ENCODE results near the gene RERG. TPM values are rescaled to one million over a fixed set of nuclear protein-coding genes. Genes with fewer than 3 reads are reported as not detected.

RERG gene
- total RNA-seq, 1 donor from 2014 or later, result 24.2 TPM

DNA sequence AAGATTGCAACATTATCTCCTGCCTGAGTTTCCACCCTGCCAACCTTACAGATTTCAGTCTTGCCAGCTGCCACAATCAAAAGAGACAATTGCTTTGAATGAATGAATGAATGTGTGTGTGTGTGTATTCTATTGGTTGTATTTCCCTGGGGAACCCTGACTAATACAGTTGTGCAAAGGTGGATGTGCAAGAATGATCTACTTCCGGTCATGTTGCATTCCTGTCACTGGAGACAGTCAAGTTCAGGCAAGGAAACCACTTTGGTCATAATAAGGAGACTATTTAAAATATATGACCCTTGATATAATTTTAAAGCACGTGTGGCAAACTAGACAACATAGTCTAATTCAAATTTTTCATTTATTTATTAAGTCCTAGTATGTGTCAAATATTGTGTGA, 13.1 kb downstream of the RERG start:
- Mint-ChIP-seq H3K36me3 (peaks cover 57% of the 10 kb centered on the region), H3K27ac (no peak overlapping the region), H3K4me3 (no peak overlapping the region), H3K4me1 (ENCODE audit: unreplicated experiment) (peaks cover 3% of the 10 kb centered on the region), H3K27me3 (no peaks in the 10 kb centered on the region), H3K9me3 (peaks cover 3% of the 10 kb centered on the region)
- no peak for DNase-seq (ENCODE audit: extremely low spot score, unreplicated experiment)
- TF ChIP-seq, protein P1, sequence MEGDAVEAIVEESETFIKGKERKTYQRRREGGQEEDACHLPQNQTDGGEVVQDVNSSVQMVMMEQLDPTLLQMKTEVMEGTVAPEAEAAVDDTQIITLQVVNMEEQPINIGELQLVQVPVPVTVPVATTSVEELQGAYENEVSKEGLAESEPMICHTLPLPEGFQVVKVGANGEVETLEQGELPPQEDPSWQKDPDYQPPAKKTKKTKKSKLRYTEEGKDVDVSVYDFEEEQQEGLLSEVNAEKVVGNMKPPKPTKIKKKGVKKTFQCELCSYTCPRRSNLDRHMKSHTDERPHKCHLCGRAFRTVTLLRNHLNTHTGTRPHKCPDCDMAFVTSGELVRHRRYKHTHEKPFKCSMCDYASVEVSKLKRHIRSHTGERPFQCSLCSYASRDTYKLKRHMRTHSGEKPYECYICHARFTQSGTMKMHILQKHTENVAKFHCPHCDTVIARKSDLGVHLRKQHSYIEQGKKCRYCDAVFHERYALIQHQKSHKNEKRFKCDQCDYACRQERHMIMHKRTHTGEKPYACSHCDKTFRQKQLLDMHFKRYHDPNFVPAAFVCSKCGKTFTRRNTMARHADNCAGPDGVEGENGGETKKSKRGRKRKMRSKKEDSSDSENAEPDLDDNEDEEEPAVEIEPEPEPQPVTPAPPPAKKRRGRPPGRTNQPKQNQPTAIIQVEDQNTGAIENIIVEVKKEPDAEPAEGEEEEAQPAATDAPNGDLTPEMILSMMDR (conservative IDR thresholded peaks at IDR 0.05), result peak; percentile 60

DNA sequence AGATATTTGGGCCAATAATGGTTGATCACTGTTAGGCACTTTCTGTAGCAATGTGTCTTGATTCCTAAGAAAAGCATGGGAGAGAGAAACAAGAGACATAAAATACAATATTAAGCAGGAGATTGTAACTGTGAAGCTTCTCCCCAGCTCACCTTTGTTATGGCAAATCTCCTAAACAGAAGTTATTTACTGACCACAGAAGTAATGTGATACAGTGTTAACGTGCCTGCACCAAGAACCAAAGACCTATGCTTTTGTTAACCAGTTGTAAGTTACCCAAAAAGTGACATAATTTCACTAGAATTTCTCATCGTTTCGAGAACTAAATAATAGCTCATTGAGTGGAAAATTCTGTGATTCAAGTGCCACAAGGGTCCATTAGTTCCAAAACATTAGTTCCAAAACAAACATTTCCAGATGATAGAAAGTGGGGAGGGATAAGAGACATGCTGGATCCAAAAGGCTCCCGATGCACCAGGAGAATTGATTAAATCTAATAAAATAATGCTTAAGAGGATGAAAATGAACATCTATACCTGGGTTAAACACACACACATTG, 14.3 kb downstream of the RERG start:
- no peaks in the 10 kb centered on the region for H3K4me1 Mint-ChIP-seq (ENCODE audit: unreplicated experiment)
- no peaks in the 10 kb centered on the region for H3K27me3 Mint-ChIP-seq
- H3K4me3 Mint-ChIP-seq, result no peak overlapping the region
- H3K27ac Mint-ChIP-seq, result no peak overlapping the region
- TF ChIP-seq, protein P1 (conservative IDR thresholded peaks at IDR 0.05), result no peak
- H3K9me3 Mint-ChIP-seq, result peaks cover 8% of the 10 kb centered on the region
- H3K36me3 Mint-ChIP-seq, result peaks cover 66% of the 10 kb centered on the region
- no peak for DNase-seq (ENCODE audit: extremely low spot score, unreplicated experiment)

DNA sequence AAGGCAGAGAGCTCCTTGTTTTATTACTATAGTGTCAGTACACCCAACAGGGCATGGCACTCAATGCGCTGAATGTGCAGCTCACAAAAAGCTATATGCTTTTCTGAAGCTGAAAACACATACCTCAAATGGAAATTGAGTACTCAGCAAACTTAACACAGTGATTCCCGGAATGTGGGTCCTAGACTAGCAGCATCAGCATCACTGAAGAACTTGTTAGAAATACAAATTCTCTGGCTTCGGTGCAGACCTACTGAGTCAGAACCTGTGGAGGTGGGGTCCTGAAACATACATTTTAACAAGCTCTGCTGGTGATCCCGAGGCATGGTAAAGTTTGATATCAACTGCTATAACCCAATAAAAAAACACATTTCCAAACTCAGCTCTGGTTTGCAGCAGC, 14.9 kb downstream of the RERG start:
- TF ChIP-seq, protein P1 (conservative IDR thresholded peaks at IDR 0.05), result no peak
- Mint-ChIP-seq H3K4me3 (no peak overlapping the region), H3K4me1 (ENCODE audit: unreplicated experiment) (no peaks in the 10 kb centered on the region), H3K9me3 (peaks cover 8% of the 10 kb centered on the region), H3K27me3 (no peaks in the 10 kb centered on the region), H3K36me3 (peaks cover 64% of the 10 kb centered on the region), H3K27ac (no peak overlapping the region)
- no peak for DNase-seq (ENCODE audit: extremely low spot score, unreplicated experiment)

DNA sequence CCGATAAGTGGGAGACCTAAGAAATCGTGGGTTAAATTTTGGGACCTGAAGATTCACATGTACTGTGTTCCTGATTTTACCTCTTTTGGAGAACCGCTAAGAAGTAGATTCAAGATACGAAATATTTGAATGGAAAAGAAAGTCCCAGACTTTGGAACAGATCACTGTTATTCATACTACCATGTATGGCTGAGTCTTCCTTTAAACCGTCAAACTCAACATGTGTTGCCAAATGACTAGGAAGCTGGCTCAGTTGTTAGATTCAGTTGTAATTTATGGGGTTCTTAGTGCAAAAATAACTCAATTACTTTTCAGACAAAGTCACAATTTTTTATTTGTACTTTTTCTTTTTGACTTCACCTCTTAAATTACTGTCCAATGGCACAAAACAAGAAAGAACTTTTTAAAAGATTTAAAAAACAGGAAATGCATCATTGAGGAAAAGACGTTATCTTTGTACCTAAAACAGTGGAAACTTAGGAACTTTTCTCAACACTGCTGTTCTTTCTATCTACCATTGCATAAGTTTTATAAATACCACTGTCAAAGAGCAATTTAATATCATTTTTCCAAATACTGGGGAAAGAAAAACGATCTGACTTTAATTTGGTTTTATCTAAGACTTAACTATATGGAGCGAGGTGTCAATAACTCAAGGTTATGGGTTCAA, 15.7 kb downstream of the RERG start:
- Mint-ChIP-seq H3K9me3 (peaks cover 8% of the 10 kb centered on the region), H3K4me1 (ENCODE audit: unreplicated experiment) (no peaks in the 10 kb centered on the region), H3K27me3 (no peaks in the 10 kb centered on the region), H3K36me3 (peaks cover 62% of the 10 kb centered on the region), H3K27ac (no peak overlapping the region), H3K4me3 (no peak overlapping the region)
- TF ChIP-seq, protein P1 (conservative IDR thresholded peaks at IDR 0.05), result no peak
- no peak for DNase-seq (ENCODE audit: extremely low spot score, unreplicated experiment)

GRCh38 chr12:15201456-15201855, 19.8 kb downstream of the RERG start:
- Mint-ChIP-seq H3K4me1 (ENCODE audit: unreplicated experiment) (no peaks in the 10 kb centered on the region), H3K36me3 (peaks cover 60% of the 10 kb centered on the region), H3K27ac (no peak overlapping the region), H3K9me3 (peaks cover 5% of the 10 kb centered on the region), H3K27me3 (no peaks in the 10 kb centered on the region), H3K4me3 (no peak overlapping the region)
- DNase-seq (ENCODE audit: extremely low spot score, unreplicated experiment), result no peak
- TF ChIP-seq, protein P1 (conservative IDR thresholded peaks at IDR 0.05), result no peak
